ENCODE data around the gene HDLBP. TPM values are rescaled to one million over a fixed set of nuclear protein-coding genes. Genes with fewer than 3 reads are reported as not detected.

The HDLBP gene
- total RNA-seq, 1 experiment from 2014 or later: 908 TPM

DNA sequence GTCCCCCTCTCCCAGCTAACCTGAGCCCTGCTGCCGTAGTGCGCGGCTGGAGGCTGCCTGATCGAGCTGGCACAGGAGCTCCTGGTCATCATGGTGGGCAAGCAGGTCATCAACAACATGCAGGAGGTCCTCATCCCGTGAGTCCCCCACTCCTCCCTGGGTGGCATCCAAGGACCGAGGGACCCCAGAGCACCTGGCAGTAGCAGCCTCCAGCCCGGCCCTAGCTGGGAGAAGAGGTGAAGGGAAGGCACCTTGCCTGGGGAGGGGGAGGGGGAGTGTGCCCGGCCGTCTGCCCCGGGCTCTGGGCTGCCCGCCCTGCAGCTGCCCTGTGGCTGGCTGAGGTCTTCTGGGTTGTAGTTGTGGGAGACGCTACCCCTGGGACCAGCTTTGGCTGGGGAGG lies 100.7 kb downstream of the HDLBP start:
- Histone ChIP-seq H3K4me3 (no peak overlapping the region), H3K79me2 (ENCODE audit: low read depth) (peaks cover under 1% of the 10 kb centered on the region; the same call in 1 of the 2 replicates), H2AFZ (no peak overlapping the region), H3K36me3 (ENCODE audit: low read depth) (no peaks in the 10 kb centered on the region), H4K20me1 (ENCODE audit: insufficient read depth) (no peaks in the 10 kb centered on the region), H3F3A (ENCODE audit: insufficient read depth, low read depth) (peaks cover 33% of the 10 kb centered on the region), H3K9me2 (ENCODE audit: insufficient read depth) (no peaks in the 10 kb centered on the region), H3K4me1 (replicated peaks; ENCODE audit: insufficient read depth) (peaks cover 8% of the 10 kb centered on the region), H3K9me3 (ENCODE audit: insufficient read depth, low read depth) (no peaks in the 10 kb centered on the region), H3K27ac (no peak overlapping the region), H3K4me2 (no peak overlapping the region), H3K27me3 (ENCODE audit: insufficient read depth, low read depth) (peaks cover 41% of the 10 kb centered on the region)
- BruUV-seq (replicated peaks): no TSS peak
- POLR2A ChIA-PET (ENCODE audit: unreplicated experiment): no interaction called here
- no peak for TF ChIP-seq CTCF (conservative IDR thresholded peaks at IDR 0.05)
- no peak for TF ChIP-seq EZH2 (IDR thresholded peaks at IDR 0.05; ENCODE audit: low read depth)
- CTCF ChIA-PET: interaction anchor here (0.6 kb wide), 1 partner anchor 8 kb away, joined by 3 read pairs; no protein-coding TSS in a partner anchor
- intact Hi-C loops (cut with micrococcal nuclease; ENCODE audit: unreplicated experiment): loop anchor here (5.0 to 10.0 kb wide), 2 partner anchors 110 to 362 kb away; partner anchors contain the start of gene MTERF4
- DNase-seq: no peak

DNA sequence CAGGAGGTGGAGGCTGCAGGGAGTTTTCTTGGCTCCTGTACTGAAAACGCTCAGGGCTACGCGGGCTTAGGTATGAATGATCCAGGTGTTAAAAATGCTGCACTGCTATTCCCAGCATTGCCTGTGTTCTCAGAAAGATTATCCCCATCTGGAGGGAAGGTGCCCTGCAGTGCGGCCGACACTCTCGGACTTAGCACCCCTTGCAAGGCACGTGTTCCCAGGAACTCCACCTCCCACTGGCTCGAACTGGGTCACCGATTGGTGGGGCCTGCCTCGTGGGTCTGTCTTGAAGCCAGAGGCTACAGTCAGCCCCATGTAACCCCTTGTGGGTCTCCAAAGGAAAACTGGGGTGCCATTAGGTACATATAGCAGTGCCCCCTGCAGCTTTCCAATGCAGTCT lies 101.3 kb downstream of the HDLBP start:
- POLR2A ChIA-PET (ENCODE audit: unreplicated experiment): no interaction called here
- H2AFZ ChIP-seq: no peak overlapping the region
- no TSS peak for BruUV-seq (replicated peaks)
- peaks cover 47% of the 10 kb centered on the region for H3K27me3 ChIP-seq (ENCODE audit: insufficient read depth, low read depth)
- H3K79me2 ChIP-seq (ENCODE audit: low read depth): no peaks in the 10 kb centered on the region
- H3K4me2 ChIP-seq: no peak overlapping the region
- no peak overlapping the region for H3K4me3 ChIP-seq
- peaks cover 28% of the 10 kb centered on the region for H3F3A ChIP-seq (ENCODE audit: insufficient read depth, low read depth)
- no peaks in the 10 kb centered on the region for H4K20me1 ChIP-seq (ENCODE audit: insufficient read depth)
- CTCF ChIA-PET: no interaction called here
- no peaks in the 10 kb centered on the region for H3K9me3 ChIP-seq (ENCODE audit: insufficient read depth, low read depth)
- no peak for TF ChIP-seq CTCF (conservative IDR thresholded peaks at IDR 0.05)
- TF ChIP-seq EZH2 (IDR thresholded peaks at IDR 0.05; ENCODE audit: low read depth): no peak
- no peak for DNase-seq
- no peak overlapping the region for H3K27ac ChIP-seq
- intact Hi-C loops (cut with micrococcal nuclease; ENCODE audit: unreplicated experiment): loop anchor here (10.0 kb wide), 1 partner anchor 109 kb away; the partner anchor contains the start of gene MTERF4
- no peaks in the 10 kb centered on the region for H3K36me3 ChIP-seq (ENCODE audit: low read depth)
- peaks cover 2% of the 10 kb centered on the region for H3K4me1 ChIP-seq (replicated peaks; ENCODE audit: insufficient read depth)
- H3K9me2 ChIP-seq (ENCODE audit: insufficient read depth): no peaks in the 10 kb centered on the region

DNA sequence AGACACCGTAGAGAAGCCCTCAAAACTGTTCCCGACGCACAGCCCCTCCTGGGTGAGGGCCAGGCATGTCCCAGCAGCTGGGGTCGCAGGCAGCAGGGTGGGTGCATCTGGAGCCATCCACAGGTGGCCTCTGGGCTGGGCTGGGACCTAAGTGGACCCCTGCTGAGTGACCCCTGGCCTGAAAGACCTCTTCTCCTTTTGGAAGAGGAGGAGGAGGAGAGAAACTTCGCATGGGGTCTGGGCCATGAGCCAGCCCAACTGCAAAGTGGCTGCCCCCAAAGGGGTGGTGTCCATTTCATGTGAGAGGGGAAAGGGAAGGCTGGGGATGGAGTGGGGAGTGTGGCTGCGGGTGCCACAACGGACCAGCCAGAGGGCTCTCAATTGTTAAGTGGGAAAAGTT lies 101.9 kb downstream of the HDLBP start:
- Histone ChIP-seq H3K9me2 (ENCODE audit: insufficient read depth) (no peaks in the 10 kb centered on the region), H3F3A (ENCODE audit: insufficient read depth, low read depth) (peaks cover 21% of the 10 kb centered on the region), H3K4me1 (replicated peaks; ENCODE audit: insufficient read depth) (no peaks in the 10 kb centered on the region), H3K9me3 (ENCODE audit: insufficient read depth, low read depth) (no peaks in the 10 kb centered on the region), H4K20me1 (ENCODE audit: insufficient read depth) (no peaks in the 10 kb centered on the region), H3K36me3 (ENCODE audit: low read depth) (no peaks in the 10 kb centered on the region), H2AFZ (no peak overlapping the region), H3K79me2 (ENCODE audit: low read depth) (no peaks in the 10 kb centered on the region), H3K4me2 (no peak overlapping the region), H3K27me3 (ENCODE audit: insufficient read depth, low read depth) (peaks cover 52% of the 10 kb centered on the region), H3K27ac (no peak overlapping the region), H3K4me3 (no peak overlapping the region)
- TF ChIP-seq EZH2 (IDR thresholded peaks at IDR 0.05; ENCODE audit: low read depth) (no peak), CTCF (conservative IDR thresholded peaks at IDR 0.05) (no peak)
- ChIA-PET POLR2A (ENCODE audit: unreplicated experiment) (no interaction called here), CTCF (no interaction called here)
- DNase-seq: no peak
- no TSS peak for BruUV-seq (replicated peaks)
- intact Hi-C loops (cut with micrococcal nuclease; ENCODE audit: unreplicated experiment): loop anchor here (10.0 kb wide), 1 partner anchor 109 kb away; the partner anchor contains the start of gene MTERF4

All from PC-9 (cell line).